Sciatic nerve (tissue), 2 donors: Measurements from ENCODE around the gene ALAS1. TPM values are rescaled to one million over a fixed set of nuclear protein-coding genes. Genes with fewer than 3 reads are reported as not detected.
A peak's percentile ranks its signal among the peaks of the same experiment; 100 is the strongest.

Experiments
- ATAC-seq: fragments of 200-7000 bp; cut with Tn5 transposase; one replicate; pipeline ENCODE4 v1.9.1; 2020; ENCODE audit warnings: mild to moderate bottlenecking, moderate library complexity
- DNase-seq: peaks from one replicate; pipeline ENCODE4 v3.0.0-alpha.2; 2020; ENCODE audit warnings: low spot score
- intact Hi-C: fragments of 100-400 bp; cut with DNase I; formaldehyde crosslinking; loops from one replicate; pipeline ENCODE4 v1.14.2; 2022
- total RNA-seq: library from RNA; stranded (reverse); fragmentation: NEBNext Ultra II Directional; extraction: Animal tissue kit (Norgen Biotek cat#: 25700); gene quantifications from one replicate; pipeline ENCODE4 v1.2.1, GENCODE V29; 2021
- donor health status: DM: no; HTN: no; CAD: no.
- donor health status: DM: no; HTN: no; CAD: no.

Gene ALAS1
- total RNA-seq, 1 donor from 2014 or later = 39.1 TPM

- ATAC-seq = no peak
- DNase-seq = no peak
- intact Hi-C loops = no loop called here
Observed at GRCh38 chr3:52194485-52195290, 3.3 kb upstream of the ALAS1 start.

DNA sequence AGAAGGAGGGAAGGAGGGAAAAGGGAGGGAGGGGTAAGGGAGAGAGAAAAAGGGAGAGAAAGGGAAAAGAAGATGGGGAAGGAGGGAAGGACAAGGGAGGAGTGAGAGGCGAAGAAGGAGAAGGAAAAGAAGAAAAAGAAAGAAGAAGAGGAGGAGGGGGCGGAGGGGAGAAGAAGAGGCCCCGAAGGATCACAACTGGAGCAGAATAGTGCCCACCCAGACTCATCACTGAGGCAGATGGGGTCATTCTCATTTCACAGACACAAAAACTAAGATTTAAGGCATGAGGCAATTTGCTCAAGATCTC is 2.7 kb upstream of the ALAS1 start:
- no peak for DNase-seq
- ATAC-seq = no peak
- intact Hi-C loops = no loop called here

DNA sequence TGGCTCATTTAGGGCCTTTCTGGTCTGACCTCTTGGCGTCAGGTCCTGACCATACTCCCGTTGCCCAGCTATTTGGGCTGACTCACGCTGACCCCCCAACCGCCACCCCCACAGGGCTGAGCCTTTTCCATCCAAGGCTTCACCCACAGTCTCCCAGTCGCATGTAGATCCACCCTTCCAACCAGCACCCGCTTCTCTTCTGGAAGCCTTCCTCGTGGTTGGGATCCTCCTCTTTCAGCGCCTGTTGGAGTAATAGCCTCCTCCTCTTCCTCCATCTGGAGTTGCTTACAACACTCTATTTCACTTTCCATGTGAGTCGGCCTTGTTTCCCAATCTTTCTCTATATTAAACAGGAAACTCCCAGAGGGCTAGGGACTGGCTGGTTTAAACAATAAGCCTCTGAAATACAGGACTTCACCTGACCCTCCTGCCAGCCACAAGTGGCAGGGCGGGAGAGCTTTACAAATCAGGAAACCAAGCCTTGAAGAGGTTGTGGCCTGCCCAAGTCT is 2.1 kb upstream of the ALAS1 start:
- DNase-seq = no peak
- intact Hi-C loops = no loop called here
- ATAC-seq = peak; percentile 59

DNA sequence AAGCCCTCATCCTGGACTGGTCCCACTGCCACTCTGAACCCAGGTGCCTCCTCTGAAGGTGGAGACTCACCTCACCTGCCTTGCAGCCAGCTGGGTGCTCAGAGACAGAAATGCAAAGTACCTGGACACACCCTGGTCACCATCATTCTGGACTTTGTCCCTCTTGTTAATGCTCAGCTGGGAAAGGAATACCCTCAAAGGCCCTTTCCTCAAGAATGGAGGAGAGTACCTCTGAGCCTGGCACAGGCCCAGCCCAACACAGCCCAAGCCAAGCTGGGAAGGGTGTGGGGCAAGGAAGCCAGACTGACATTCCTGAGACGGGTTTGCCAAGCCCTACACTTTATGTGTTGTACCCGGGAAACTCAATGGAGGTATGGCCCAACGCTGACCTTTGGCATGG is 983 bp upstream of the ALAS1 start:
- intact Hi-C loops = no loop called here
- peak; percentile 24 for ATAC-seq
- no peak for DNase-seq

DNA sequence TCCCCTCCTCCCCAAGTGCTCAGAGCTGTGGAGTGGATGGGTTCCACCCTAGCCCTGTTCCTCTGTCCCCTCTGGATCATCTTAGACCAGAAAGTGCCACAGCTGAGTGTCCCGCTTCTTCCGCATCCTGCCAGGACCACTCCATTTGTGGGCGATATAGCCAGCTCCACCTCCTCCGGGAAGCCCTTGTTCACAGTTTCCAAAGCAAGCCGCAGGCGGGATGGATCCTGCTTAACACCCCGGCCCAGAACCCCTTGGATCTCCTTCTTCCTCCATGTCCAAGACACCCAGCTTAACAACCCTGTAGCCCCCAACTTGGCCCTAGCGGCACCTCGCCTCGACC is 490 bp upstream of the ALAS1 start:
- DNase-seq = no peak
- peak; percentile 10 for ATAC-seq
- intact Hi-C loops = no loop called here

GRCh38 chr3:52198643-52199608 is 966 bp downstream of the ALAS1 start:
- ATAC-seq (no peak), DNase-seq (no peak)
- intact Hi-C loops = no loop called here

- no peak for ATAC-seq
- intact Hi-C loops = no loop called here
- no peak for DNase-seq
Observed at GRCh38 chr3:52200981-52201679, 3.2 kb downstream of the ALAS1 start.

DNA sequence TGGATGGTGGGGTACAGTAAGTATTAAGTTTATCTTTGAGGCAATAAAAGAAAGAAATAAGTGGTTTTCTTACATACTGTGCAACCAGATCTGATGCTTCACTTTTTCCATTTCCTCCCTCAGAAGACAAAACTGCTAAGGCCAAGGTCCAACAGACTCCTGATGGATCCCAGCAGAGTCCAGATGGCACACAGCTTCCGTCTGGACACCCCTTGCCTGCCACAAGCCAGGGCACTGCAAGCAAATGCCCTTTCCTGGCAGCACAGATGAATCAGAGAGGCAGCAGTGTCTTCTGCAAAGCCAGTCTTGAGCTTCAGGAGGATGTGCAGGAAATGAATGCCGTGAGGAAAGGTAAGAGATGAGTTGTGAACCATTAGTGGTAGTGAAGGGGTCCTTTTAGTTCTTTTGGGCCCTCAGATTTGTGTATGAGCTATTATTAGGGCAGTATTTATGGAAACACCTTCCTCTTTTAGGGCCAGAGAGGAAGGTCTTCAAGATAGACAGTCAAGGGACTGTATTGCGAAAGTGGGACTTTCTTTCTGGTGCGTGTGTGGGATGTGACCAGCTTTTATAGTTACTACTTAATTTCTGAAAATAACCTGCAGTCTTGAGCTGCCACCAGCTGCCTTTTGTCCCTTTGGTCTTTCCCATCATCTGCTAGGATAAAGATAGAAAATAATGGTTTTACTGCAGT is 4.6 kb downstream of the ALAS1 start:
- intact Hi-C loops = no loop called here
- no peak for DNase-seq
- ATAC-seq = no peak

GRCh38 chr3:52203701-52204100 is 5.7 kb downstream of the ALAS1 start:
- ATAC-seq = no peak
- intact Hi-C loops = no loop called here
- DNase-seq = no peak

DNA sequence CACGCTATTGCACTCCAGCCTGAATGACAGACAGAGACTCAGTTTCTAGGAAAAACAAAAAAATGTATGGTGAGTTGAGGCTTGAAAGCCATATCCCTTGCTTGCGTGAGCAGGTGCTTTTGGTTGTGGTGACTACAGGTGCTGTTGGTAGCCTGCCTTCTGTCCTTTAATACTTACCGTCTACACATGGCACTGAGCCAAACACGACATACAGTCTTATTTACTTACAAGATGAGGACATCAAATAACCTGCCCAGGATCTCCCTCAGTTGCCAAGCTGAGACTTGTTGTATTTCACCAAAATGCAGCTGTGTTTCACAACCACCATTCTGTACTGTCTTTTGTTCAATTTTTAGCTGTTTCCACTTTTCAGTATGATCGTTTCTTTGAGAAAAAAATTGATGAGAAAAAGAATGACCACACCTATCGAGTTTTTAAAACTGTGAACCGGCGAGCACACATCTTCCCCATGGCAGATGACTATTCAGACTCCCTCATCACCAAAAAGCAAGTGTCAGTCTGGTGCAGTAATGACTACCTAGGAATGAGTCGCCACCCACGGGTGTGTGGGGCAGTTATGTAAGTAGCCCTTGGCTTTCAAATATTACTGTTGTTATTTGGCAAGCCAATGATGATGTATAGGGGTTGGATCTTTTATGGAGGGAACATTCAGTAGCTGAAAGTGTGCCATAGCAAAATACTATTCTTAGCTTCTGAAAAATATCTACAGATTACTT is 6.5 kb downstream of the ALAS1 start:
- ATAC-seq (no peak), DNase-seq (no peak)

GRCh38 chr3:52205727-52206372 is 7.9 kb downstream of the ALAS1 start:
- intact Hi-C loops = no loop called here
- ATAC-seq (no peak), DNase-seq (no peak)

More for the DNA sequence above, 6.5 kb downstream of the ALAS1 start:
- intact Hi-C loops = no loop called here

GRCh38 chr3:52208556-52208955 is 10.6 kb downstream of the ALAS1 start:
- intact Hi-C loops = no loop called here
- ATAC-seq = no peak

GRCh38 chr3:52210037-52210436 is 12.1 kb downstream of the ALAS1 start:
- DNase-seq (no peak), ATAC-seq (no peak)
- intact Hi-C loops = no loop called here

More at GRCh38 chr3:52208556-52208955, 10.6 kb downstream of the ALAS1 start:
- no peak for DNase-seq

DNA sequence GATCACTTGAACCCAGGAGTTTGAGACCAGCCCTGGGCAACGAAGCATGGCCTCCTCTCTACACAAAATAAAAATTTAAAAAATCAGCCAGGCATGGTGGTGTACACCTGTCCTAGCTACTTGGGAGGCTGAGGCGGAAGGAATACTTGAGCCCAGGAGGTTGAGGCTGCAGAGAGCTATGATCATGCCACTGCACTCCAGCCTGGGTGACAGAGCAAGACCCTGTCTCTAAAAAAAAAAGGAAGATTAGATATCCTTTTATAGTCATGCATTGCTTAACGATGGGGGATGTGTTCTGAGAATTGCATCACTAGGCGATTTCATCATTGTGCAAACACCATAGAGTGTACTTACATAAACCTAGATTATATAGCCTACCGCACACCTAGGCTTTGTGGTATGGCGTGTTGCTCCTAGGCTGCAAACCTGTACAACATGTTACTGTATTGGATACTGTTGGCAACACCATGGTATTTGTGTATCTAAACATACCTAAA is 12.6 kb downstream of the ALAS1 start:
- ATAC-seq = peak; percentile 33
- DNase-seq = no peak
- intact Hi-C loops = no loop called here

- ATAC-seq (no peak), DNase-seq (no peak)
- intact Hi-C loops = no loop called here
Observed at GRCh38 chr3:52211268-52211891, 13.4 kb downstream of the ALAS1 start.

- DNase-seq (no peak), ATAC-seq (no peak)
- intact Hi-C loops = no loop called here
Observed at GRCh38 chr3:52213005-52213404, 15.0 kb downstream of the ALAS1 start.

DNA sequence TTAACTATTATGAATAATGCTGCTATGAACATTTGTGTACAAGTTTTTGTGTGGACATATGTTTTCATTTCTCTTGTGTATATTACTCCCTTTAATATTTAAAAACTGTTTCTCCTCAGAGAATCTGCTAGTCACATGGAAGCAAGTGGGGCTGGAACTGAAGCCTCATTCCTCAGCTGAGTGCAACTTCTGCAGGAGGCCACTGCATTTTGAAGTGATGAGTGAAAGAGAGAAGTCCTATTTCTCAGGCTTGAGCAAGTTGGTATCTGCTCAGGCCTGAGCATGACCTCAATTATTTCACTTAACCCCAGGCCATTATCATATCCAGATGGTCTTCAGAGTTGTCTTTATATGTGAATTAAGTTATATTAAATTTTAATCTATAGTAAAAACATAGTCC is 15.9 kb downstream of the ALAS1 start:
- ATAC-seq = no peak
- no peak for DNase-seq
- intact Hi-C loops = no loop called here
